Activated CD4-positive, alpha-beta memory T cell treated with anti-CD3 and anti-CD28 coated beads for 36 hours (primary cell): ENCODE measurements around the gene FRMD4A. TPM values are rescaled to one million over a fixed set of nuclear protein-coding genes. Genes with fewer than 3 reads are reported as not detected.
A peak's percentile ranks its signal among the peaks of the same experiment; 100 is the strongest.

Source experiments
- CTCF ChIA-PET: fragments of 350-600 bp; sonication (Branson Sonifier 250); formaldehyde crosslinking; loops from one replicate; lab custom pipeline; 2021; ENCODE audit warnings: antibody characterized with exemption, inconsistent platforms; lab: Charles Lee
- POLR2A ChIA-PET: fragments of 350-600 bp; sonication (Branson Sonifier 250); formaldehyde crosslinking; loops from one replicate; lab custom pipeline; 2021; ENCODE audit warnings: antibody characterized with exemption; lab: Charles Lee
- DNase-seq: peaks from one replicate; pipeline ENCODE4 v3.0.0-alpha.2; 2020
- H3K27ac Mint-ChIP-seq: one replicate; pipeline ENCODE4 v1.8.0; 2021; ENCODE audit warnings: mixed read lengths
- H3K27me3 Mint-ChIP-seq: one replicate; pipeline ENCODE4 v1.8.0; 2021; ENCODE audit warnings: mixed read lengths
- H3K36me3 Mint-ChIP-seq: one replicate; pipeline ENCODE4 v1.8.0; 2021; ENCODE audit warnings: mixed read lengths
- H3K4me1 Mint-ChIP-seq: one replicate; pipeline ENCODE4 v1.8.0; 2021; ENCODE audit warnings: low read depth, mixed read lengths
- H3K4me3 Mint-ChIP-seq: one replicate; pipeline ENCODE4 v1.8.0; 2021; ENCODE audit warnings: mild to moderate bottlenecking, mixed read lengths
- H3K9me3 Mint-ChIP-seq: one replicate; pipeline ENCODE4 v1.8.0; 2021; ENCODE audit warnings: mixed read lengths
- intact Hi-C: fragments of 100-400 bp; cut with micrococcal nuclease; formaldehyde crosslinking; loops from one replicate; pipeline ENCODE4 v1.15.1; 2023
- total RNA-seq, 2 experiments: library from RNA; stranded (reverse); gene quantifications; one replicate each; pipeline ENCODE4 v1.2.3, GENCODE V29; 2021

FRMD4A gene
- total RNA-seq, 2 experiments from 2014 or later, result 0.31 to 1.7 TPM

DNA sequence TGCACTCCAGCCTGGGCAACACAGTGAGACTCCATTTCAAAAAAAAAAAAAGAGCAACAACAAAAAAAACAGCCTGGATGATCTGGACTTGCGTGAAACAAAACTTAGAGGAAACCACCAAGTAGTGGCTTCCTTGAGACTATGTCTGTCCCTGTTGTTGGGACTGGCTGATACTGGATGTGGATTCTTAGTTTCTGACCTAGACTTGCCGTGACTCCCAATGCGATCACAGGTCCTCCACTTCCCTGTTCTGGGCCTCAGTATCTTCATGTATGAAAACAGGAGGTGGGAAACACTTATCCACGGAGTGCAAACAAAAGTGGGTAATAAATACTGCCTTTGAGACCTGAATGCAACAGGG is 618.3 kb downstream of the FRMD4A start:
- ChIA-PET CTCF (no interaction called here), POLR2A (no interaction called here)
- no peak overlapping the region for H3K27ac Mint-ChIP-seq
- no peaks in the 10 kb centered on the region for H3K9me3 Mint-ChIP-seq
- no peaks in the 10 kb centered on the region for H3K36me3 Mint-ChIP-seq
- H3K4me3 Mint-ChIP-seq, result no peak overlapping the region
- intact Hi-C loops, result no loop called here
- H3K27me3 Mint-ChIP-seq, result peaks cover 10% of the 10 kb centered on the region
- H3K4me1 Mint-ChIP-seq, result peaks cover 17% of the 10 kb centered on the region
- DNase-seq, result no peak

GRCh38 chr10:13711291-13711690 is 619.4 kb downstream of the FRMD4A start:
- Mint-ChIP-seq H3K27me3 (peaks cover 18% of the 10 kb centered on the region), H3K4me3 (no peak overlapping the region), H3K36me3 (no peaks in the 10 kb centered on the region), H3K27ac (no peak overlapping the region), H3K4me1 (peaks cover 26% of the 10 kb centered on the region), H3K9me3 (no peaks in the 10 kb centered on the region)
- ChIA-PET POLR2A (no interaction called here), CTCF (no interaction called here)
- no peak for DNase-seq
- intact Hi-C loops, result no loop called here

- H3K36me3 Mint-ChIP-seq, result no peaks in the 10 kb centered on the region
- no peaks in the 10 kb centered on the region for H3K9me3 Mint-ChIP-seq
- POLR2A ChIA-PET, result no interaction called here
- H3K4me1 Mint-ChIP-seq, result peaks cover 26% of the 10 kb centered on the region
- H3K27me3 Mint-ChIP-seq, result peaks cover 19% of the 10 kb centered on the region
- intact Hi-C loops, result no loop called here
- H3K4me3 Mint-ChIP-seq, result no peak overlapping the region
- no peak overlapping the region for H3K27ac Mint-ChIP-seq
- CTCF ChIA-PET, result no interaction called here
- no peak for DNase-seq
Measured at GRCh38 chr10:13709931-13710650, 620.6 kb downstream of the FRMD4A start.

- ChIA-PET CTCF (no interaction called here), POLR2A (no interaction called here)
- H3K27ac Mint-ChIP-seq, result no peak overlapping the region
- H3K27me3 Mint-ChIP-seq, result peaks cover 23% of the 10 kb centered on the region
- no peaks in the 10 kb centered on the region for H3K9me3 Mint-ChIP-seq
- H3K4me1 Mint-ChIP-seq, result peaks cover 25% of the 10 kb centered on the region
- DNase-seq, result no peak
- H3K36me3 Mint-ChIP-seq, result no peaks in the 10 kb centered on the region
- intact Hi-C loops, result no loop called here
- H3K4me3 Mint-ChIP-seq, result no peak overlapping the region
Measured at GRCh38 chr10:13708256-13708990, 622.3 kb downstream of the FRMD4A start.

- Mint-ChIP-seq H3K4me1 (peaks cover 16% of the 10 kb centered on the region), H3K36me3 (no peaks in the 10 kb centered on the region), H3K27ac (no peak overlapping the region), H3K27me3 (peaks cover 24% of the 10 kb centered on the region), H3K4me3 (peak overlapping the region; percentile 52), H3K9me3 (no peaks in the 10 kb centered on the region)
- intact Hi-C loops, result no loop called here
- DNase-seq, result peak; percentile 26
- POLR2A ChIA-PET, result no interaction called here
- CTCF ChIA-PET, result interaction anchor here (1.6 kb wide), 1 partner anchor 48 kb away, joined by 4 read pairs; no protein-coding TSS in a partner anchor
Measured at GRCh38 chr10:13707156-13707881, 623.4 kb downstream of the FRMD4A start.

- ChIA-PET POLR2A (no interaction called here), CTCF (interaction anchor here (0.6 to 1.6 kb wide), 3 partner anchors 15 to 47 kb away, joined by 3 to 4 read pairs (median 3); no protein-coding TSS in a partner anchor)
- peaks cover 24% of the 10 kb centered on the region for H3K27me3 Mint-ChIP-seq
- no peaks in the 10 kb centered on the region for H3K36me3 Mint-ChIP-seq
- peaks cover 16% of the 10 kb centered on the region for H3K4me1 Mint-ChIP-seq
- intact Hi-C loops, result no loop called here
- H3K4me3 Mint-ChIP-seq, result no peak overlapping the region
- H3K27ac Mint-ChIP-seq, result no peak overlapping the region
- H3K9me3 Mint-ChIP-seq, result no peaks in the 10 kb centered on the region
- no peak for DNase-seq
Measured at GRCh38 chr10:13706604-13707003, 624.1 kb downstream of the FRMD4A start.

DNA sequence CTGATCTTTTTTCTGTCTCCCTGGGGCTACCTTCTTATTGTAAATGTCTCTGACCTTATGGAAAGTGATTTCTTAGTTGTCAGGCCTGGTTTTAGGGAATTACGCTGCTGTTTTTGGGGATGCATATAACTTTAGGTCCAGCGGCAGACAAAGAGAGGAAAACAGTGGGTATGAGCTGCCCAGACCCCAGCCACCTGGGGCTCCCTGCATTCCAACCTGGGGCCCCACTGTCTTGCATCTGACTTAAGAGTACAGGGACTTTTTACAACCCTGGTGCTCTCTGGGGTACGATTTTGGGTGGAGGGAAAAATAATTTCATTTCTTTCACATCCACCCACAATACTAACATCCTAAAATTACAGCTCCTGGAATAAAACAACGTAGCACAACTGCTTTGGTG is 624.5 kb downstream of the FRMD4A start:
- H3K4me3 Mint-ChIP-seq, result no peak overlapping the region
- H3K9me3 Mint-ChIP-seq, result no peaks in the 10 kb centered on the region
- H3K4me1 Mint-ChIP-seq, result peaks cover 16% of the 10 kb centered on the region
- DNase-seq, result no peak
- no peaks in the 10 kb centered on the region for H3K36me3 Mint-ChIP-seq
- no peak overlapping the region for H3K27ac Mint-ChIP-seq
- peaks cover 25% of the 10 kb centered on the region for H3K27me3 Mint-ChIP-seq
- POLR2A ChIA-PET, result no interaction called here
- intact Hi-C loops, result no loop called here
- CTCF ChIA-PET, result interaction anchor here (0.6 to 1.6 kb wide), 3 partner anchors 15 to 47 kb away, joined by 3 to 4 read pairs (median 3); no protein-coding TSS in a partner anchor

- no peaks in the 10 kb centered on the region for H3K9me3 Mint-ChIP-seq
- peaks cover 16% of the 10 kb centered on the region for H3K4me1 Mint-ChIP-seq
- peaks cover 26% of the 10 kb centered on the region for H3K27me3 Mint-ChIP-seq
- intact Hi-C loops, result no loop called here
- H3K36me3 Mint-ChIP-seq, result no peaks in the 10 kb centered on the region
- no peak overlapping the region for H3K27ac Mint-ChIP-seq
- ChIA-PET POLR2A (no interaction called here), CTCF (interaction anchor here (1.6 kb wide), 1 partner anchor 46 kb away, joined by 4 read pairs; no protein-coding TSS in a partner anchor)
- DNase-seq, result no peak
- H3K4me3 Mint-ChIP-seq, result no peak overlapping the region
Measured at GRCh38 chr10:13705526-13706174, 625.1 kb downstream of the FRMD4A start.

GRCh38 chr10:13704964-13705363 is 625.8 kb downstream of the FRMD4A start:
- H3K27ac Mint-ChIP-seq, result no peak overlapping the region
- H3K36me3 Mint-ChIP-seq, result no peaks in the 10 kb centered on the region
- intact Hi-C loops, result no loop called here
- ChIA-PET POLR2A (no interaction called here), CTCF (no interaction called here)
- no peaks in the 10 kb centered on the region for H3K9me3 Mint-ChIP-seq
- H3K4me1 Mint-ChIP-seq, result peaks cover 16% of the 10 kb centered on the region
- peaks cover 29% of the 10 kb centered on the region for H3K27me3 Mint-ChIP-seq
- H3K4me3 Mint-ChIP-seq, result no peak overlapping the region
- DNase-seq, result no peak

- H3K36me3 Mint-ChIP-seq, result no peaks in the 10 kb centered on the region
- no peak for DNase-seq
- no peaks in the 10 kb centered on the region for H3K9me3 Mint-ChIP-seq
- peaks cover 29% of the 10 kb centered on the region for H3K27me3 Mint-ChIP-seq
- peaks cover 16% of the 10 kb centered on the region for H3K4me1 Mint-ChIP-seq
- ChIA-PET CTCF (no interaction called here), POLR2A (no interaction called here)
- H3K27ac Mint-ChIP-seq, result no peak overlapping the region
- H3K4me3 Mint-ChIP-seq, result no peak overlapping the region
- intact Hi-C loops, result no loop called here
Measured at GRCh38 chr10:13703997-13704536, 626.7 kb downstream of the FRMD4A start.

- Mint-ChIP-seq H3K4me1 (peaks cover 15% of the 10 kb centered on the region), H3K9me3 (no peaks in the 10 kb centered on the region), H3K4me3 (no peak overlapping the region), H3K27ac (no peak overlapping the region), H3K27me3 (peaks cover 27% of the 10 kb centered on the region), H3K36me3 (no peaks in the 10 kb centered on the region)
- POLR2A ChIA-PET, result no interaction called here
- CTCF ChIA-PET, result no interaction called here
- DNase-seq, result no peak
- intact Hi-C loops, result no loop called here
Measured at GRCh38 chr10:13703101-13703818, 627.5 kb downstream of the FRMD4A start.
